ENCODE results near the gene PES1. TPM values are rescaled to one million over a fixed set of nuclear protein-coding genes. Genes with fewer than 3 reads are reported as not detected.
"Not testable (repeated sequence)": the region's sequence is repeated elsewhere in the genome, so short reads cannot be mapped to it uniquely, and the experiment has no call there.

PES1 gene
- total and polyA plus RNA-seq, 2 experiments from 2014 or later, result 64.1 to 76.9 TPM

DNA sequence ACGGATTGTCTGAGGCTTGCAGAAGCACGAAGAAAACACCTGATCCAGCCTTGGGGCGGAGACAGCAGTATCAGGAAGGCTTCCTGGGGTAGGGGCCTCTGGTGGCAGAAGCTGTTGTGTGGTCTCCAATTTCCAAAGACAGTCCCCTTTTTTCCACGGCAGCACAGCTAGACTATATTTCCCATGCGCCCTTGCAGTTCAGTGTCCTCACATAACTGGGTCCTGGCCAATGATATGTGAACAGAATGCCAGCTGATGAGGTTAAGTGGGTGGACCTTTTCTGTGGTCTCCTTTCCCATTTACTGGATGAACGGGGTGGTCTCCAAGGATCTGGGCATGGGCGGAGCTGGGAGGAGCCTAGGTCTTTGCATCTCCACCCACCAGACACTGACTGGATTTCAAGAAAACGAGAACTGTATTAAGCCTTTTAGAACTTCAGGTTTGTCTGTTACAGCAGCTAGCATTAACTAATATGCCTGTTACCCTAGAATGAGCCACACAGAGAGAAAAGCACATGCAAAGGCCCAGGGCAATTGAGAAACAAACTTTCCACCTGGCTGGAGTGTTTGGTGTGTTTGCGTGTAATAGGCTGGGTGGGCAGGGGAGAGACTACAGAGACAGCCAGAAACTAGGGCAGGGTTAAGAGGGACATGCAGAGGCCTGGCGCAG is 23.4 kb downstream of the PES1 start:
- no peak overlapping the region for H2AFZ ChIP-seq
- no peaks in the 10 kb centered on the region for H3K9me2 ChIP-seq (ENCODE audit: insufficient read depth)
- Mint-ChIP-seq H3K9me3 (no peaks in the 10 kb centered on the region), H3K4me3 (no peak overlapping the region), H3K27me3 (ENCODE audit: insufficient read depth, low read depth, poor library complexity) (peaks cover 13% of the 10 kb centered on the region), H3K4me1 (peaks cover 31% of the 10 kb centered on the region), H3K36me3 (ENCODE audit: low read depth) (no peaks in the 10 kb centered on the region), H3K27ac (no peak overlapping the region)
- peaks cover 5% of the 10 kb centered on the region; the same call in 1 of the 2 replicates for H3K4me1 ChIP-seq (ENCODE audit: insufficient read depth)
- H4K20me1 ChIP-seq (replicated peaks; ENCODE audit: insufficient read depth), result no peaks in the 10 kb centered on the region; the same call in 1 of the 2 replicates
- DNase-seq (ENCODE audit: low spot score) (peak; percentile 62), ATAC-seq (peak; percentile 44)
- H3K4me3 ChIP-seq, result no peak overlapping the region
- H3K36me3 ChIP-seq (ENCODE audit: insufficient read depth), result no peaks in the 10 kb centered on the region
- no peaks in the 10 kb centered on the region for H3F3A ChIP-seq (replicated peaks; ENCODE audit: low read depth)
- H3K27ac ChIP-seq (ENCODE audit: low read depth), result no peak overlapping the region
- H3K4me2 ChIP-seq, result 0 out of 2 replicates have a peak overlapping the region, but pooled peaks have one; percentile 35
- TF ChIP-seq JUNB (IDR thresholded peaks at IDR 0.05; ENCODE audit: unreplicated experiment) (no peak), ZNF331 (CRISPR knock-in tag; IDR thresholded peaks at IDR 0.05; ENCODE audit: low read depth) (no peak), CREB1 (CRISPR knock-in tag; IDR thresholded peaks at IDR 0.05; ENCODE audit: low read depth) (no peak)
- TF ChIP-seq, protein P1, sequence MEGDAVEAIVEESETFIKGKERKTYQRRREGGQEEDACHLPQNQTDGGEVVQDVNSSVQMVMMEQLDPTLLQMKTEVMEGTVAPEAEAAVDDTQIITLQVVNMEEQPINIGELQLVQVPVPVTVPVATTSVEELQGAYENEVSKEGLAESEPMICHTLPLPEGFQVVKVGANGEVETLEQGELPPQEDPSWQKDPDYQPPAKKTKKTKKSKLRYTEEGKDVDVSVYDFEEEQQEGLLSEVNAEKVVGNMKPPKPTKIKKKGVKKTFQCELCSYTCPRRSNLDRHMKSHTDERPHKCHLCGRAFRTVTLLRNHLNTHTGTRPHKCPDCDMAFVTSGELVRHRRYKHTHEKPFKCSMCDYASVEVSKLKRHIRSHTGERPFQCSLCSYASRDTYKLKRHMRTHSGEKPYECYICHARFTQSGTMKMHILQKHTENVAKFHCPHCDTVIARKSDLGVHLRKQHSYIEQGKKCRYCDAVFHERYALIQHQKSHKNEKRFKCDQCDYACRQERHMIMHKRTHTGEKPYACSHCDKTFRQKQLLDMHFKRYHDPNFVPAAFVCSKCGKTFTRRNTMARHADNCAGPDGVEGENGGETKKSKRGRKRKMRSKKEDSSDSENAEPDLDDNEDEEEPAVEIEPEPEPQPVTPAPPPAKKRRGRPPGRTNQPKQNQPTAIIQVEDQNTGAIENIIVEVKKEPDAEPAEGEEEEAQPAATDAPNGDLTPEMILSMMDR (conservative IDR thresholded peaks at IDR 0.05; ENCODE audit: low read depth in 2 of 2), result 0 out of 4 replicates have a peak, but pooled peaks of 1 of the 2 experiments have one; percentile 14
- H3K27me3 ChIP-seq (ENCODE audit: insufficient read depth), result no peaks in the 10 kb centered on the region
- no peaks in the 10 kb centered on the region for H3K79me2 ChIP-seq (replicated peaks; ENCODE audit: insufficient read depth)

GRCh38 chr22:30567277-30567676 is 24.4 kb downstream of the PES1 start:
- not testable (repeated sequence) for H3K27ac Mint-ChIP-seq, H3K4me3 Mint-ChIP-seq, H3K4me3 ChIP-seq

DNA sequence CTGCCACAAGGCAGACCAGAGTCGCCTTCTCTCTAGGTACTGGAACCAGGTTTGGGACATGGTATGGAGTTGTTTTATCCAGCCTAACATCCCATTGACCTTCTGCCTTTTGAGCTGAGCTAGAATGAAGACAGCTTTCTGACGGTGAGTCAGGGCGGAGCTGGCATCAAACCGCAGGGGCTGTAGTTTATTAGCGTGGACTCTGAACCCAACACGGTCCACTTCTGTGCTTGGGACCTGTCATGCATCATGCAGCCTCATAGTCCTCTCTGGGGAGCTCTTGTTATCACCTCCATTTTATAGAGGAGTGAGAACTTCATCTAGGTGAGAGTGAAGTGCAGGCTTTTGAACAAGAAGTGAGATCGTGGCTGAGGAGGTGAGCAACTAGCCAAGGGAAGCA is 25.6 kb downstream of the PES1 start:
- no peak overlapping the region for H2AFZ ChIP-seq
- H3F3A ChIP-seq (replicated peaks; ENCODE audit: low read depth), result no peaks in the 10 kb centered on the region
- no peaks in the 10 kb centered on the region for H3K36me3 Mint-ChIP-seq (ENCODE audit: low read depth)
- H3K27ac ChIP-seq (ENCODE audit: low read depth), result no peak overlapping the region
- no peaks in the 10 kb centered on the region for H3K9me3 Mint-ChIP-seq
- H3K4me3 Mint-ChIP-seq, result no peak overlapping the region
- no peaks in the 10 kb centered on the region for H3K9me2 ChIP-seq (ENCODE audit: insufficient read depth)
- peaks cover 10% of the 10 kb centered on the region for H3K27me3 Mint-ChIP-seq (ENCODE audit: insufficient read depth, low read depth, poor library complexity)
- peaks cover 32% of the 10 kb centered on the region for H3K4me1 Mint-ChIP-seq
- no peak for DNase-seq (ENCODE audit: low spot score)
- no peak for ATAC-seq
- H3K4me1 ChIP-seq (ENCODE audit: insufficient read depth), result peaks cover 15% of the 10 kb centered on the region
- no peak overlapping the region for H3K27ac Mint-ChIP-seq
- no peaks in the 10 kb centered on the region for H3K27me3 ChIP-seq (ENCODE audit: insufficient read depth)
- H4K20me1 ChIP-seq (replicated peaks; ENCODE audit: insufficient read depth), result no peaks in the 10 kb centered on the region
- H3K4me2 ChIP-seq, result no peak overlapping the region
- H3K4me3 ChIP-seq, result no peak overlapping the region
- H3K79me2 ChIP-seq (replicated peaks; ENCODE audit: insufficient read depth), result no peaks in the 10 kb centered on the region
- H3K36me3 ChIP-seq (ENCODE audit: insufficient read depth), result no peaks in the 10 kb centered on the region
- no peak for TF ChIP-seq EZH2 (IDR thresholded peaks at IDR 0.05; ENCODE audit: low read depth, unreplicated experiment)
- TF ChIP-seq POLR2AphosphoS5 (IDR thresholded peaks at IDR 0.05; ENCODE audit: low read depth), result no peak
- TF ChIP-seq CREB1 (CRISPR knock-in tag; IDR thresholded peaks at IDR 0.05; ENCODE audit: low read depth), result no peak
- TF ChIP-seq, protein P2, sequence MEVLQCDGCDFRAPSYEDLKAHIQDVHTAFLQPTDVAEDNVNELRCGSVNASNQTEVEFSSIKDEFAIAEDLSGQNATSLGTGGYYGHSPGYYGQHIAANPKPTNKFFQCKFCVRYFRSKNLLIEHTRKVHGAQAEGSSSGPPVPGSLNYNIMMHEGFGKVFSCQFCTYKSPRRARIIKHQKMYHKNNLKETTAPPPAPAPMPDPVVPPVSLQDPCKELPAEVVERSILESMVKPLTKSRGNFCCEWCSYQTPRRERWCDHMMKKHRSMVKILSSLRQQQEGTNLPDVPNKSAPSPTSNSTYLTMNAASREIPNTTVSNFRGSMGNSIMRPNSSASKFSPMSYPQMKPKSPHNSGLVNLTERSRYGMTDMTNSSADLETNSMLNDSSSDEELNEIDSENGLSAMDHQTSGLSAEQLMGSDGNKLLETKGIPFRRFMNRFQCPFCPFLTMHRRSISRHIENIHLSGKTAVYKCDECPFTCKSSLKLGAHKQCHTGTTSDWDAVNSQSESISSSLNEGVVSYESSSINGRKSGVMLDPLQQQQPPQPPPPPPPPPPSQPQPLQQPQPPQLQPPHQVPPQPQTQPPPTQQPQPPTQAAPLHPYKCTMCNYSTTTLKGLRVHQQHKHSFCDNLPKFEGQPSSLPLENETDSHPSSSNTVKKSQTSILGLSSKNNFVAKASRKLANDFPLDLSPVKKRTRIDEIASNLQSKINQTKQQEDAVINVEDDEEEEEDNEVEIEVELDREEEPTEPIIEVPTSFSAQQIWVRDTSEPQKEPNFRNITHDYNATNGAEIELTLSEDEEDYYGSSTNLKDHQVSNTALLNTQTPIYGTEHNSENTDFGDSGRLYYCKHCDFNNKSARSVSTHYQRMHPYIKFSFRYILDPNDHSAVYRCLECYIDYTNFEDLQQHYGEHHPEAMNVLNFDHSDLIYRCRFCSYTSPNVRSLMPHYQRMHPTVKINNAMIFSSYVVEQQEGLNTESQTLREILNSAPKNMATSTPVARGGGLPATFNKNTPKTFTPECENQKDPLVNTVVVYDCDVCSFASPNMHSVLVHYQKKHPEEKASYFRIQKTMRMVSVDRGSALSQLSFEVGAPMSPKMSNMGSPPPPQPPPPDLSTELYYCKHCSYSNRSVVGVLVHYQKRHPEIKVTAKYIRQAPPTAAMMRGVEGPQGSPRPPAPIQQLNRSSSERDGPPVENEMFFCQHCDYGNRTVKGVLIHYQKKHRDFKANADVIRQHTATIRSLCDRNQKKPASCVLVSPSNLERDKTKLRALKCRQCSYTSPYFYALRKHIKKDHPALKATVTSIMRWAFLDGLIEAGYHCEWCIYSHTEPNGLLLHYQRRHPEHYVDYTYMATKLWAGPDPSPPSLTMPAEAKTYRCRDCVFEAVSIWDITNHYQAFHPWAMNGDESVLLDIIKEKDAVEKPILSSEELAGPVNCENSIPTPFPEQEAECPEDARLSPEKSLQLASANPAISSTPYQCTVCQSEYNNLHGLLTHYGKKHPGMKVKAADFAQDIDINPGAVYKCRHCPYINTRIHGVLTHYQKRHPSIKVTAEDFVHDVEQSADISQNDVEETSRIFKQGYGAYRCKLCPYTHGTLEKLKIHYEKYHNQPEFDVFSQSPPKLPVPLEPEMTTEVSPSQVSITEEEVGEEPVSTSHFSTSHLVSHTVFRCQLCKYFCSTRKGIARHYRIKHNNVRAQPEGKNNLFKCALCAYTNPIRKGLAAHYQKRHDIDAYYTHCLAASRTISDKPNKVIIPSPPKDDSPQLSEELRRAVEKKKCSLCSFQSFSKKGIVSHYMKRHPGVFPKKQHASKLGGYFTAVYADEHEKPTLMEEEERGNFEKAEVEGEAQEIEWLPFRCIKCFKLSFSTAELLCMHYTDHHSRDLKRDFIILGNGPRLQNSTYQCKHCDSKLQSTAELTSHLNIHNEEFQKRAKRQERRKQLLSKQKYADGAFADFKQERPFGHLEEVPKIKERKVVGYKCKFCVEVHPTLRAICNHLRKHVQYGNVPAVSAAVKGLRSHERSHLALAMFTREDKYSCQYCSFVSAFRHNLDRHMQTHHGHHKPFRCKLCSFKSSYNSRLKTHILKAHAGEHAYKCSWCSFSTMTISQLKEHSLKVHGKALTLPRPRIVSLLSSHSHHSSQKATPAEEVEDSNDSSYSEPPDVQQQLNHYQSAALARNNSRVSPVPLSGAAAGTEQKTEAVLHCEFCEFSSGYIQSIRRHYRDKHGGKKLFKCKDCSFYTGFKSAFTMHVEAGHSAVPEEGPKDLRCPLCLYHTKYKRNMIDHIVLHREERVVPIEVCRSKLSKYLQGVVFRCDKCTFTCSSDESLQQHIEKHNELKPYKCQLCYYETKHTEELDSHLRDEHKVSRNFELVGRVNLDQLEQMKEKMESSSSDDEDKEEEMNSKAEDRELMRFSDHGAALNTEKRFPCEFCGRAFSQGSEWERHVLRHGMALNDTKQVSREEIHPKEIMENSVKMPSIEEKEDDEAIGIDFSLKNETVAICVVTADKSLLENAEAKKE (CRISPR knock-in tag; IDR thresholded peaks at IDR 0.05), result no peak

More at GRCh38 chr22:30567277-30567676, 24.4 kb downstream of the PES1 start:
- H3K27ac ChIP-seq (ENCODE audit: low read depth); H3K79me2 ChIP-seq (replicated peaks; ENCODE audit: insufficient read depth); H3K27me3 ChIP-seq (ENCODE audit: insufficient read depth); H3K4me2 ChIP-seq; DNase-seq (ENCODE audit: low spot score); H4K20me1 ChIP-seq (replicated peaks; ENCODE audit: insufficient read depth); H3K9me2 ChIP-seq (ENCODE audit: insufficient read depth); H3K36me3 ChIP-seq (ENCODE audit: insufficient read depth); ATAC-seq; H3F3A ChIP-seq (replicated peaks; ENCODE audit: low read depth); H3K36me3 Mint-ChIP-seq (ENCODE audit: low read depth); H3K4me1 ChIP-seq (ENCODE audit: insufficient read depth); H3K9me3 Mint-ChIP-seq; H2AFZ ChIP-seq: not testable (repeated sequence)
- Mint-ChIP-seq H3K4me1 (peaks cover 28% of the 10 kb centered on the region), H3K27me3 (ENCODE audit: insufficient read depth, low read depth, poor library complexity) (peaks cover 12% of the 10 kb centered on the region)

Data from GM23338 (cell line).